Neural crest cell (in vitro differentiated cells): ENCODE results near the gene GALM. TPM values are rescaled to one million over a fixed set of nuclear protein-coding genes. Genes with fewer than 3 reads are reported as not detected.
"Not testable (repeated sequence)": the region's sequence is repeated elsewhere in the genome, so short reads cannot be mapped to it uniquely, and the experiment has no call there.

ENCODE experiments used
- DNase-seq: peaks from one replicate; pipeline ENCODE4 v3.0.0; 2021; ENCODE audit warnings: low read depth, mixed read lengths, low spot score
- H3K27ac Mint-ChIP-seq: one replicate; pipeline ENCODE4 v1.8.0; 2021; ENCODE audit warnings: mild to moderate bottlenecking, mixed read lengths; ENCODE audit not compliant: unreplicated experiment
- H3K27me3 Mint-ChIP-seq: 2 replicates; pipeline ENCODE4 v1.8.0; 2021; ENCODE audit warnings: low read depth, mild to moderate bottlenecking, mixed read lengths
- H3K36me3 Mint-ChIP-seq: 2 replicates; pipeline ENCODE4 v1.8.0; 2021; ENCODE audit warnings: low read depth, mild to moderate bottlenecking, mixed read lengths
- H3K4me1 Mint-ChIP-seq: 2 replicates; pipeline ENCODE4 v1.8.0; 2021; ENCODE audit warnings: mixed read lengths
- H3K4me3 Mint-ChIP-seq: one replicate; pipeline ENCODE4 v1.8.0; 2021; ENCODE audit warnings: mild to moderate bottlenecking, mixed read lengths
- H3K9me3 Mint-ChIP-seq: 2 replicates; pipeline ENCODE4 v1.8.0; 2021; ENCODE audit warnings: mixed read lengths
- CTCF ChIP-seq: fragments of 200-600 bp; sonication (generic); conservative IDR thresholded peaks from 2 replicates; pipeline ENCODE4 v1.5.0; 2021; ENCODE audit warnings: antibody characterized with exemption, mild to moderate bottlenecking
- total RNA-seq: library from RNA; stranded (reverse); gene quantifications from 2 replicates; pipeline ENCODE4 v1.2.1, GENCODE V29; 2021

The GALM gene
- total RNA-seq, 1 donor from 2014 or later: 12.5 TPM

GRCh38 chr2:38632980-38633379 is 32.9 kb upstream of the GALM start:
- Mint-ChIP-seq H3K27me3 (no peaks in the 10 kb centered on the region), H3K4me1 (no peaks in the 10 kb centered on the region), H3K4me3 (no peak overlapping the region), H3K9me3 (peaks cover 7% of the 10 kb centered on the region), H3K27ac (no peak overlapping the region), H3K36me3 (no peaks in the 10 kb centered on the region)
- no peak for TF ChIP-seq CTCF
- no peak for DNase-seq

GRCh38 chr2:38633895-38634294 is 32.0 kb upstream of the GALM start:
- Mint-ChIP-seq H3K4me3 (no peak overlapping the region), H3K27me3 (no peaks in the 10 kb centered on the region), H3K4me1 (no peaks in the 10 kb centered on the region), H3K9me3 (peaks cover 7% of the 10 kb centered on the region), H3K36me3 (no peaks in the 10 kb centered on the region), H3K27ac (no peak overlapping the region)
- DNase-seq: no peak
- TF ChIP-seq CTCF: no peak

- Mint-ChIP-seq H3K27me3 (no peaks in the 10 kb centered on the region), H3K36me3 (no peaks in the 10 kb centered on the region), H3K9me3 (peaks cover 7% of the 10 kb centered on the region), H3K4me1 (no peaks in the 10 kb centered on the region), H3K4me3 (no peak overlapping the region), H3K27ac (no peak overlapping the region)
- no peak for TF ChIP-seq CTCF
- no peak for DNase-seq
These were observed 31.2 kb upstream of the GALM start for GRCh38 chr2:38634684-38635083.

GRCh38 chr2:38635139-38635538 is 30.8 kb upstream of the GALM start:
- Mint-ChIP-seq H3K4me1 (no peaks in the 10 kb centered on the region), H3K27ac (no peak overlapping the region), H3K27me3 (no peaks in the 10 kb centered on the region), H3K36me3 (no peaks in the 10 kb centered on the region), H3K9me3 (peaks cover 7% of the 10 kb centered on the region), H3K4me3 (no peak overlapping the region)
- TF ChIP-seq CTCF: no peak
- no peak for DNase-seq

- Mint-ChIP-seq H3K4me1 (no peaks in the 10 kb centered on the region), H3K36me3 (no peaks in the 10 kb centered on the region), H3K27me3 (no peaks in the 10 kb centered on the region), H3K4me3 (no peak overlapping the region), H3K27ac (no peak overlapping the region), H3K9me3 (peaks cover 7% of the 10 kb centered on the region)
- DNase-seq: no peak
- no peak for TF ChIP-seq CTCF
These were observed 29.8 kb upstream of the GALM start for GRCh38 chr2:38636069-38636468.

- H3K36me3 Mint-ChIP-seq, H3K9me3 Mint-ChIP-seq, H3K27ac Mint-ChIP-seq, H3K4me3 Mint-ChIP-seq, H3K27me3 Mint-ChIP-seq, H3K4me1 Mint-ChIP-seq, DNase-seq: not testable (repeated sequence)
These were observed 23.4 kb upstream of the GALM start for GRCh38 chr2:38642373-38643017.
